Measurements from ENCODE around the gene CD74. TPM values are rescaled to one million over a fixed set of nuclear protein-coding genes. Genes with fewer than 3 reads are reported as not detected.

CD74 gene
- total and polyA plus RNA-seq, 2 of the 13 experiments (the other 11 are each of a cell fraction or from before 2014, with no cell fraction given) = 34.1 to 84.4 TPM

GRCh38 chr5:150449517-150450339 lies 37.0 kb upstream of the CD74 start, which contains the start of gene RPS14 (continued):
- TF ChIP-seq NR2F1 (CRISPR knock-in tag; IDR thresholded peaks at IDR 0.05) (peak; percentile 55 to 89; a peak in 3 of 4 replicates), KAT2B (IDR thresholded peaks at IDR 0.05; ENCODE audit: borderline replicate concordance, low read depth, low read length) (no peak), SSRP1 (CRISPR knock-in tag; IDR thresholded peaks at IDR 0.05) (no peak), MIER3 (CRISPR knock-in tag; IDR thresholded peaks at IDR 0.05; ENCODE audit: borderline replicate concordance) (0 out of 2 replicates have a peak, but pooled peaks have one; percentile 29), ZNF234 (CRISPR knock-in tag; conservative IDR thresholded peaks at IDR 0.05) (peak; percentile 27; the same call in 1 of the 2 replicates), IRF9 (CRISPR knock-in tag; IDR thresholded peaks at IDR 0.05; ENCODE audit: borderline replicate concordance) (peak; percentile 98), MXD1 (CRISPR knock-in tag; IDR thresholded peaks at IDR 0.05) (peak; percentile 87; the same call in 1 of the 2 replicates), WIZ (CRISPR knock-in tag; IDR thresholded peaks at IDR 0.05) (no peak; the same call in 1 of the 2 replicates), JUNB (CRISPR knock-in tag; IDR thresholded peaks at IDR 0.05; ENCODE audit: borderline replicate concordance) (no peak), TAF1 (CRISPR knock-in tag; IDR thresholded peaks at IDR 0.05) (peak; percentile 99), ZNF431 (CRISPR knock-in tag; IDR thresholded peaks at IDR 0.05; ENCODE audit: borderline replicate concordance, low read depth) (peak; percentile 89), ZBED4 (CRISPR knock-in tag; IDR thresholded peaks at IDR 0.05; ENCODE audit: borderline replicate concordance) (peak; percentile 14; the same call in 1 of the 2 replicates), NAIF1 (CRISPR knock-in tag; IDR thresholded peaks at IDR 0.05; ENCODE audit: borderline replicate concordance) (peak; percentile 67; the same call in 1 of the 2 replicates), CCDC6 (CRISPR knock-in tag; IDR thresholded peaks at IDR 0.05) (no peak), SNAPC2 (CRISPR knock-in tag; IDR thresholded peaks at IDR 0.05) (no peak), HMG20B (CRISPR knock-in tag; conservative IDR thresholded peaks at IDR 0.05) (no peak), FOXA1 (IDR thresholded peaks at IDR 0.05) (no peak), FOXA1 (CRISPR knock-in tag; IDR thresholded peaks at IDR 0.05) (peak; percentile 45), ISL2 (CRISPR knock-in tag; IDR thresholded peaks at IDR 0.05) (peak; percentile 76), PBX3 (CRISPR knock-in tag; IDR thresholded peaks at IDR 0.05; ENCODE audit: borderline replicate concordance) (no peak), MATR3 (CRISPR knock-in tag; IDR thresholded peaks at IDR 0.05) (no peak), ZNF720 (CRISPR knock-in tag; IDR thresholded peaks at IDR 0.05) (no peak), SYNCRIP (IDR thresholded peaks at IDR 0.05; ENCODE audit: insufficient read depth, low read depth, low read length) (no peak), ZFY (CRISPR knock-in tag; IDR thresholded peaks at IDR 0.05) (peak; percentile 97)

Measured in HepG2 (cell line).